ENCODE data around the gene ZNF771. TPM values are rescaled to one million over a fixed set of nuclear protein-coding genes. Genes with fewer than 3 reads are reported as not detected.

The ZNF771 gene
- total RNA-seq, 1 donor from 2014 or later: 8.6 TPM

DNA sequence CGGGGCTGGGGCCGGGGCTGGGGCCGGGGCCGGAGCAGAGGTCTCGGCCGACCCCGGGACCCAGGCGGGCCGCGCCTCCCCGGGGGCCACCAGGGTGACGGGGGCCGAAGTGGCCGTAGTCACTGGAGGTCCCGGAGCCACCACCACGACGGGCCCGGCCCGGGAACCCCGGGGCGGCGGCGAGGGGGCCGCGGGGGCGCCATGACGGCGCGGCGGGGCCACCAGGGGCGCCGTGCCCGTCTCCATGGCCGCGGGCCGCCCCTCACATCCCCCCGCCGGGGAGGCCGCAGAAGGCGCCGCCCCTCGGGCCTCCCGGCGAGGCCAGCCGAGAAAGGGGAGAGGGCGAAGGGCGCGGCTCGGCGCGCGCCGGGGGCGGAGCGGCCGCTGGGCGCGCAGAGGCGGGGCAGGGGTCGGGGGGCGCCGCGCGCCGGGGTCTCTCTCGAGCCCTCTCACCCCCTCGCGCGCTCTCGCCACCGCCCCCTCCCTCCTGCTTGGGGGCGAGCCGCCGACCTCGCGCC is 37.4 kb upstream of the ZNF771 start:
- intact Hi-C loops (cut with micrococcal nuclease): loop anchor here (1.0 to 10.0 kb wide), 9 partner anchors 8 to 375 kb away; partner anchors contain the start of genes CD2BP2, FBRS, HIRIP3 and INO80E
- Mint-ChIP-seq H3K4me1 (peaks cover 47% of the 10 kb centered on the region), H3K9me3 (no peaks in the 10 kb centered on the region), H3K27ac (peak overlapping the region; percentile 94), H3K36me3 (ENCODE audit: low read depth) (peaks cover 27% of the 10 kb centered on the region), H3K4me3 (peak overlapping the region; percentile 90), H3K27me3 (peaks cover 4% of the 10 kb centered on the region)
- DNase-seq: no peak

- DNase-seq: peak; percentile 100
- Mint-ChIP-seq H3K4me1 (peaks cover 42% of the 10 kb centered on the region), H3K27ac (peak within 1 kb of the TSS; percentile 94), H3K9me3 (no peaks in the 10 kb centered on the region), H3K4me3 (peak within 1 kb of the TSS; percentile 90), H3K36me3 (ENCODE audit: low read depth) (peaks cover 23% of the 10 kb centered on the region), H3K27me3 (peaks cover 4% of the 10 kb centered on the region)
- intact Hi-C loops (cut with micrococcal nuclease): loop anchor here (1.0 to 10.0 kb wide), 9 partner anchors 8 to 376 kb away; partner anchors contain the start of genes CD2BP2, FBRS, HIRIP3 and INO80E
Measured at GRCh38 chr16:30370456-30371247, 36.8 kb upstream of the ZNF771 start, which contains the start of gene TBC1D10B. TSS of gene TBC1D10B (minus strand) at chr16:30370494. CDS start at chr16:30370183, 311 bp downstream.

GRCh38 chr16:30371248-30371816 is 36.1 kb upstream of the ZNF771 start:
- peaks cover 40% of the 10 kb centered on the region for H3K4me1 Mint-ChIP-seq
- H3K27me3 Mint-ChIP-seq: peaks cover 4% of the 10 kb centered on the region
- peaks cover 20% of the 10 kb centered on the region for H3K36me3 Mint-ChIP-seq (ENCODE audit: low read depth)
- no peak for DNase-seq
- H3K9me3 Mint-ChIP-seq: no peaks in the 10 kb centered on the region
- peak overlapping the region; percentile 94 for H3K27ac Mint-ChIP-seq
- intact Hi-C loops (cut with micrococcal nuclease): loop anchor here (2.0 to 10.0 kb wide), 3 partner anchors 156 to 377 kb away; partner anchors contain the start of genes HIRIP3, INO80E, PRR14 and ZNF768
- H3K4me3 Mint-ChIP-seq: peak overlapping the region; percentile 88

DNA sequence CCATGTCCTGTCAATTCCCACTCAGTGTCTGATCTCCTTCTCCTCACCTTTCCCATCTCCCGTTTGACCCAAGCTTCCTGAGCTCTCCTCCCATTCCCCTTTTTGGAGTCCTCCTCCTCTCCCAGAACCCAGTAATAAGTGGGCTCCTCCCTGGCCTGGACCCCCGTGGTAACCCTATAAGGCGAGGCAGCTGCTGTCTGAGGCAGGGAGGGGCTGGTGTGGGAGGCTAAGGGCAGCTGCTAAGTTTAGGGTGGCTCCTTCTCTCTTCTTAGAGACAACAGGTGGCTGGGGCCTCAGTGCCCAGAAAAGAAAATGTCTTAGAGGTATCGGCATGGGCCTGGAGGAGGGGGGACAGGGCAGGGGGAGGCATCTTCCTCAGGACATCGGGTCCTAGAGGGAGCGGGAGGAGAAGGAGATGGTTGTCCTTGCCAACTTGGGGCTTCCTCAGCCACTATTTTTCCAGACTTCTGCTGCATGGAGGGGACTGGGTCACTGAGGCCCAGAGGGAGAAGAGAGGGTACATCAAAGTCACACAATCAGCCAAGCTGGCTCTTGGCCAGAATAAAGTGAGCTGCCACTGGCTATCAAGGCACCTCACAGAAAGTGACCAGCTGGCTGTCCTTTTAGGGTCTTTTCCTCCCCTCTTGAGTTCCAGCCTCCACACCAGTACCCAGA is 35.2 kb upstream of the ZNF771 start:
- Mint-ChIP-seq H3K4me3 (peak overlapping the region; percentile 88), H3K36me3 (ENCODE audit: low read depth) (peaks cover 12% of the 10 kb centered on the region), H3K9me3 (no peaks in the 10 kb centered on the region), H3K27me3 (peaks cover 4% of the 10 kb centered on the region), H3K27ac (peak overlapping the region; percentile 94), H3K4me1 (peaks cover 35% of the 10 kb centered on the region)
- intact Hi-C loops (cut with micrococcal nuclease): loop anchor here (5.0 to 10.0 kb wide), 2 partner anchors 155 to 377 kb away; partner anchors contain the start of genes HIRIP3, INO80E and ZNF768
- DNase-seq: peak; percentile 62

- intact Hi-C loops (cut with micrococcal nuclease): loop anchor here (5.0 to 10.0 kb wide), 2 partner anchors 155 to 378 kb away; partner anchors contain the start of genes HIRIP3, INO80E and ZNF768
- Mint-ChIP-seq H3K4me1 (peaks cover 35% of the 10 kb centered on the region), H3K9me3 (no peaks in the 10 kb centered on the region), H3K27me3 (peaks cover 4% of the 10 kb centered on the region), H3K4me3 (peak overlapping the region; percentile 8), H3K36me3 (ENCODE audit: low read depth) (peaks cover 9% of the 10 kb centered on the region), H3K27ac (peak overlapping the region; percentile 38)
- peak; percentile 62 for DNase-seq
Measured at GRCh38 chr16:30372725-30373124, 34.7 kb upstream of the ZNF771 start.

DNA sequence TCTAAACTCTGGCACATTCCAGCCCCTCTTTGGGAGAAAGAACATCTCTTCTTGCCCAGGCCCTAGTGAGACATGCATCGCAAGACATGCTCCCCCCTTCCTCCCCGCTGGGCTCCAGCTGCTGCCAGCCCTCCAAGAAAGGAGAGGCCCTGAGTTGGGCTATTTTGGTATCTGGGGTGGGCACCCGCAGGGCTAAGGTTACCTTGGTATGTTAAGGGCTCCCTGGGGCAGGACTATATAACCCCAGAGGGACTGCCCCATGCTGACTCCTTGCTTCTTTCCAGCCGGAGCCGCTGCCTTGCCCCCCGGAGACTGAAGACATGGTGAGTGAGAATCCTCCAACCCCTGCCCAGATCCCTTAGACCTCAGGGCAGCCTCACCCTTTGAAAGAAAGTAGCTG is 32.9 kb upstream of the ZNF771 start, which contains the start of gene MYL11:
TSS of gene MYL11 (plus strand) at position 265 of the 400 bp plus-strand sequence. CDS start at position 321, 56 bp downstream.
- H3K4me1 Mint-ChIP-seq: peaks cover 35% of the 10 kb centered on the region
- intact Hi-C loops (cut with micrococcal nuclease): loop anchor here (5.0 to 10.0 kb wide), 2 partner anchors 153 to 380 kb away; partner anchors contain the start of genes HIRIP3, INO80E and ZNF768
- H3K4me3 Mint-ChIP-seq: no peak within 1 kb of the TSS
- H3K27ac Mint-ChIP-seq: peak within 1 kb of the TSS; percentile 48
- H3K36me3 Mint-ChIP-seq (ENCODE audit: low read depth): peaks cover 11% of the 10 kb centered on the region
- no peaks in the 10 kb centered on the region for H3K9me3 Mint-ChIP-seq
- peaks cover 4% of the 10 kb centered on the region for H3K27me3 Mint-ChIP-seq
- peak; percentile 58 for DNase-seq

- DNase-seq: peak; percentile 57
- no peaks in the 10 kb centered on the region for H3K27me3 Mint-ChIP-seq
- no peak overlapping the region for H3K4me3 Mint-ChIP-seq
- intact Hi-C loops (cut with micrococcal nuclease): loop anchor here (10.0 kb wide), 1 partner anchor 381 kb away; the partner anchor contains the start of genes HIRIP3 and INO80E
- H3K27ac Mint-ChIP-seq: peak overlapping the region; percentile 48
- H3K4me1 Mint-ChIP-seq: peaks cover 42% of the 10 kb centered on the region
- H3K36me3 Mint-ChIP-seq (ENCODE audit: low read depth): peaks cover 16% of the 10 kb centered on the region
- H3K9me3 Mint-ChIP-seq: no peaks in the 10 kb centered on the region
Measured at GRCh38 chr16:30375864-30376263, 31.5 kb upstream of the ZNF771 start.

DNA sequence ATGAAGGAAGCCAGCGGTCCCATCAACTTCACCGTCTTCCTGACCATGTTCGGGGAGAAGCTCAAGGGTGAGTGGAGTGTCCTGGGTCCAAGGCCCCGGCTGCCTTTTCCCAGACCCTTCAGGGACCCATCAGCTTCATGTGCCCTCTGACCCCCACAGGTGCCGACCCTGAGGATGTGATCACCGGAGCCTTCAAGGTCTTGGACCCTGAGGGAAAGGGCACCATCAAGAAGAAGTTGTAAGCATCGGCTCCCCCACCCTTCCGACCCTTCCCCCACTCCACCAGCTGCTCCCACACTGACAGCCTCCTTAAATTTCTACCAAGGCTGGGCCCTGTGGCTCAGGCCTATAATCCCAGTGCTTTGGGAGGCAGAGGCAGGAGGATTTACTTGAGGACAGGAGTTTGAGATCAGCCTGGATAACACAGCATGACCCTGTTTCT is 30.9 kb upstream of the ZNF771 start:
- Mint-ChIP-seq H3K36me3 (ENCODE audit: low read depth) (peaks cover 19% of the 10 kb centered on the region), H3K4me1 (peaks cover 42% of the 10 kb centered on the region), H3K9me3 (no peaks in the 10 kb centered on the region), H3K27ac (peak overlapping the region; percentile 48), H3K27me3 (no peaks in the 10 kb centered on the region), H3K4me3 (no peak overlapping the region)
- intact Hi-C loops (cut with micrococcal nuclease): loop anchor here (10.0 kb wide), 1 partner anchor 382 kb away; the partner anchor contains the start of genes HIRIP3 and INO80E
- no peak for DNase-seq

DNA sequence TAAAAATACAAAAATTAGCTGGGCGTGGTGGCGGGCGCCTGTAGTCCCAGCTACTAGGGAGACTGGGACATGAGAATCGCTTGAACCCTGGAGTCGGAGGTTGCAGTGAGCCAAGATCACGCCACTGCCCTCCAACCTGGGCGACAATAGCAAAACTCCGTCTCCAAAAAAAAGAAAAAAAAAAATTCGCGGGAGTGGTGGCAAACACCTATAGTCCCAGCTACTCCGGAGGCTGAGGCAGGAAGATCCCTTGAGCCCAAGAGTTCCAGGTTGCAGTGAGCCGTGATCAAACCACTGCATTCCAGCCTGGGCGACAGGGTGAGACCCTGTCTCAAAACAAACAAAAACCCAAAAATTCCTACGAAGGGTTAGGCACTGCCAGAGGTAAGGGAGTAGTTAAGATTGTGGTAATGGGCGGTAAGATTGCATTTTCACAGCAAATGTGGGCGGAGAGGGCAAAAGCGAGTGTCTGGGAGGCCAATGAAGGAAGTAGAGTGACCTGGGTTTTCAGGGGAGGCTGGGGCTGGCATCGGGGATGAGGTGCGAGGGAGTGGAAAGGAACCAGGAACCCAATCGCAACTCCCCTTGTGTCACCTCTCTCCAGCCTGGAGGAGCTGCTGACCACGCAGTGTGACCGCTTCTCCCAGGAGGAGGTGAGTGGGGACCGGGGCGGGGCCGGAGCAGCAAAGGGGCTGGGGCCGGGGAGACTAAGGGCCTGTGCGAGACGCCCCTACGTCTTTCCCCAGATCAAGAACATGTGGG is 30.2 kb upstream of the ZNF771 start:
- peaks cover 19% of the 10 kb centered on the region for H3K36me3 Mint-ChIP-seq (ENCODE audit: low read depth)
- peak overlapping the region; percentile 99 for H3K4me3 Mint-ChIP-seq
- no peaks in the 10 kb centered on the region for H3K27me3 Mint-ChIP-seq
- peaks cover 37% of the 10 kb centered on the region for H3K4me1 Mint-ChIP-seq
- H3K27ac Mint-ChIP-seq: peak overlapping the region; percentile 100
- intact Hi-C loops (cut with micrococcal nuclease): loop anchor here (10.0 kb wide), 1 partner anchor 382 kb away; the partner anchor contains the start of genes HIRIP3 and INO80E
- no peaks in the 10 kb centered on the region for H3K9me3 Mint-ChIP-seq
- DNase-seq: no peak

DNA sequence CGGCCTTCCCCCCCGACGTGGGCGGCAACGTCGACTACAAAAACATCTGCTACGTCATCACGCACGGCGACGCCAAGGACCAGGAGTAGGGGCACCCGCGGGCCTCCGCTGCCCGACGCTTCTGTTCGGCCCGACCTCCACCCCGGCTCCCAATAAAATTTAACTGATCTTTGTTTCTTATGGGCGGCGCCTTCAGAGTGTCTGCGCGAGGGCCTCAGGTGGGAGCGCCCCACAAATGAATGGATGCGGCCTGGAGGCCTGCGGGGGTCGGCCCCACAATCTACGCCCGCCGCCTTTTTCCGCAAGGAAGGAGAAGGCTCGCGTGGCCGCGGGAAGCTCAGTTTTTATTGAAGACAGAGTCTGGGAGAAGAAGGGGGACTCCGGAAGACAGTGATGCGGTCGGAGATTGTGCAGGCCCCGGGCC is 29.6 kb upstream of the ZNF771 start:
- DNase-seq: peak; percentile 95
- Mint-ChIP-seq H3K27ac (peak overlapping the region; percentile 100), H3K27me3 (no peaks in the 10 kb centered on the region), H3K4me3 (peak overlapping the region; percentile 99), H3K9me3 (no peaks in the 10 kb centered on the region), H3K36me3 (ENCODE audit: low read depth) (peaks cover 19% of the 10 kb centered on the region), H3K4me1 (peaks cover 42% of the 10 kb centered on the region)
- intact Hi-C loops (cut with micrococcal nuclease): loop anchor here (1.0 to 10.0 kb wide), 8 partner anchors 8 to 383 kb away; partner anchors contain the start of genes FBRS, HIRIP3, INO80E and PRR14

GRCh38 chr16:30378236-30379157 is 28.9 kb upstream of the ZNF771 start:
- H3K4me1 Mint-ChIP-seq: peaks cover 43% of the 10 kb centered on the region
- peak overlapping the region; percentile 99 for H3K4me3 Mint-ChIP-seq
- intact Hi-C loops (cut with micrococcal nuclease): loop anchor here (1.0 to 10.0 kb wide), 8 partner anchors 8 to 384 kb away; partner anchors contain the start of genes FBRS, HIRIP3, INO80E and PRR14
- H3K9me3 Mint-ChIP-seq: peaks cover under 1% of the 10 kb centered on the region
- DNase-seq: peak; percentile 99
- peaks cover 19% of the 10 kb centered on the region for H3K36me3 Mint-ChIP-seq (ENCODE audit: low read depth)
- peak overlapping the region; percentile 100 for H3K27ac Mint-ChIP-seq
- no peaks in the 10 kb centered on the region for H3K27me3 Mint-ChIP-seq

Data from activated CD4-positive, alpha-beta T cell treated with anti-CD3 and anti-CD28 coated beads, Interleukin-2, amount 10 ng/mL, durations not matched to agents 24 days and 14 days (primary cell).